Coronary artery (tissue), 2 donors: ENCODE data around the gene ZNF346.

Experiments
- DNase-seq: peaks from one replicate; pipeline ENCODE4 v3.0.0-alpha.2; 2017; ENCODE audit warnings: low spot score
- H3K27ac ChIP-seq, 2 donors: fragments of 200-600 bp; sonication (generic); one replicate each; pipeline ENCODE4 v1.5.1; 2016 to 2019
- H3K4me3 ChIP-seq: fragments of 200-600 bp; sonication (generic); 2 replicates; pipeline ENCODE4 v1.5.1; 2016; ENCODE audit warnings: mild to moderate bottlenecking, moderate library complexity
- CTCF ChIP-seq: fragments of 200-600 bp; sonication (generic); IDR thresholded peaks from one replicate; pipeline ENCODE4 v1.5.1; 2019; ENCODE audit warnings: antibody characterized with exemption

ZNF346 gene

GRCh38 chr5:177035976-177036375, 13.5 kb downstream of the ZNF346 start:
- TF ChIP-seq CTCF, result no peak
- Histone ChIP-seq H3K27ac (no peak overlapping the region), H3K4me3 (no peak overlapping the region)
- no peak for DNase-seq

GRCh38 chr5:177036443-177036842, 13.9 kb downstream of the ZNF346 start:
- Histone ChIP-seq H3K27ac (no peak overlapping the region), H3K4me3 (no peak overlapping the region)
- no peak for TF ChIP-seq CTCF

DNA sequence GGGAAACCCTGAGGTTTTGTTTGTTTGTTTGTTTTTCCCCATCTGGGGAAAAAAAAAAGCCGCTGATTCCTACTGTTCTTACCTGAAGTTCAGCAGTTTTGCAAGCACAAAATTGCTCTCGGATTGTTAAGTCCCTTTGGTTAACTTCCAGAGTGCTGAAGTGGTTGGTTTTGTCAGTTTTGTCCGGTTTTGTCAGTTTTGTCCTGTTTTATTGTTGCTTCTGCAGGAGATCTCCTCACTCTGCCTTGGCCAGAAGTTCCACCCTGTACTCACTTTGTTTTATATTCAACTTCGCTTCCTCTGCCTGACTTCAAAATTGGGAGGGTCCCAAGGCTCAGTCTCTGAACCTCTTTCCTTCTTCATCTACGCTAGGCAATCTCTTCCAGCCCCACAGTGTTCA, 14.4 kb downstream of the ZNF346 start:
- Histone ChIP-seq H3K27ac (no peak overlapping the region), H3K4me3 (no peak overlapping the region)
- TF ChIP-seq CTCF, result no peak
- DNase-seq, result no peak

More at GRCh38 chr5:177036443-177036842, 13.9 kb downstream of the ZNF346 start:
- no peak for DNase-seq

DNA sequence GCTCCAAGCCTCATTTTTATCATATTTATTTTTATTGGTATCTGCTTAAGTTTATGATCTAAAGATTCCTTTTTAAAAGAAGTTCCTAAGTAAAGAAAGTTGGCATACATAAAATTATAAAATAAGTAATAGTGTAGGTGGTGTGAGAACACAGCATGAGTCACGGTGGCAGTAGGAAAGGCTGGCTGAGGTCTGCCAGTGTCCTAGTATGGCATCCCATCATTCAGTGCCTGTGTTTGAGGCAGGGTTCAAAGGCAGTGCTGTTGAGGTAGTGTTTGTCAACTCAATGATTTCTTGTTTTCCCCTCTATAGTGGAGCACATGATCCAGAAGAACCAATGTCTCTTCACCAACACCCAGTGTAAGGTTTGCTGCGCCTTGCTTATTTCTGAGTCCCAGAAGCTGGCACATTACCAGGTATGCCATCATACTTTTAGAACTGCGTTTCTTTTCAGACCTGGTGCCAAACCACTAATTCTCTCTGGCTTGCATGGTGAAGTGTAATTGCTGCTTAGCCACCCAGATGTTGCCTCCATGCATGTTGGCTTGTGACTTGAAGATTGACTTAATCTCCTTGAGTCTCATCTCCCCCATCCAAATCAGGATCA, 18.4 kb downstream of the ZNF346 start:
- TF ChIP-seq CTCF, result no peak
- Histone ChIP-seq H3K4me3 (no peak overlapping the region), H3K27ac (no peak overlapping the region)
- DNase-seq, result no peak

GRCh38 chr5:177041936-177042335, 19.4 kb downstream of the ZNF346 start:
- no peak overlapping the region for H3K4me3 ChIP-seq
- no peak for TF ChIP-seq CTCF
- H3K27ac ChIP-seq, result no peak overlapping the region
- DNase-seq, result no peak

GRCh38 chr5:177043114-177043513, 20.6 kb downstream of the ZNF346 start:
- Histone ChIP-seq H3K27ac (no peak overlapping the region), H3K4me3 (no peak overlapping the region)
- TF ChIP-seq CTCF, result no peak
- DNase-seq, result no peak

- Histone ChIP-seq H3K4me3 (no peak overlapping the region), H3K27ac (no peak overlapping the region)
- no peak for TF ChIP-seq CTCF
- no peak for DNase-seq
These were observed 21.5 kb downstream of the ZNF346 start for GRCh38 chr5:177043958-177044357.
